Activated CD4-positive, alpha-beta T cell treated with anti-CD3 and anti-CD28 coated beads, Interleukin-2, amount 50 U/mL, for 24 hours (primary cell): ENCODE measurements around the gene FCRL2.

ENCODE experiments used
- DNase-seq, 2 donors: peaks; one replicate each; pipeline ENCODE4 v3.0.0-alpha.2; 2020; ENCODE audit warnings: low read depth in 1 of 2, low spot score in 1 of 2

Gene FCRL2

DNA sequence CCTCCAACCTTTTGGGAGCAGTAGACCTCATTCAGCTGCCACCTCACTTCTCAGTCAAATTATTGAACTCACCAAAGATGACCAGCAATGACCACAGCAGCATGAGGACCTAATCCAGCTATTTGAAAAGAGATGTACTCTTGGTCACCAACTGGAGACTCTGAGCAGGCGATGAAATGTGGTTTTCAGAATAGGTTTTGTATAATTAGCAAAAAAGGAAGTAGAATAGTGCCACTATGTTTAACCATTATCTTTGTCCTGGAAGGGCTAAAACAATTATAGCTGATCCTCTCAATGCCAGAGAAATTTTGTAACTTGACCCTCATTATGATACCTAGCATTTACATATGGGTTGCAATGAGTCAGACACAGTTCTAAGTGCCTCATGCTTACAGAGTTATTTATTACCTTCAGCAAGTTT is at the start of gene FCRL2:
Gene FCRL2 (minus strand): TSS at position 162 of the 421 bp plus-strand sequence. CDS start 59 bp downstream, at position 103.
- DNase-seq: no peak

DNA sequence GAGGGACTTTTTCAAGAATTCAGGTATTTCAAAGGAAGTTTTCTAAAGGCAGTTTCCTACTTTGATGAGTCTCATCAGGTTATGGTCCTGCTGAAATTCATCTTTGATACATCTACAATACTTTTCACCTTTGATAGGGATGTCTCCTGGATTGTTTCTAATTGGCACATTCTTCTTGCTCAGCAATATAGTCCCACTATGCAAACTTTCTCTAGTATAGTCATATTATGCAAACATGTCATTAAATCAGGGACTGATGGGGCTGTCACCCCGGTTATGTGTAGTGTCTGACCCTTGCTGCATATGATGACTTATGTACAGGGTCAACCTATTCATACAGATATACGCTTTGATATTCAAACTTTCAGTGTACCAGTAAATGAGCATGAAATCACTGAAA is 43.4 kb upstream of the FCRL2 start:
- no peak for DNase-seq

DNA sequence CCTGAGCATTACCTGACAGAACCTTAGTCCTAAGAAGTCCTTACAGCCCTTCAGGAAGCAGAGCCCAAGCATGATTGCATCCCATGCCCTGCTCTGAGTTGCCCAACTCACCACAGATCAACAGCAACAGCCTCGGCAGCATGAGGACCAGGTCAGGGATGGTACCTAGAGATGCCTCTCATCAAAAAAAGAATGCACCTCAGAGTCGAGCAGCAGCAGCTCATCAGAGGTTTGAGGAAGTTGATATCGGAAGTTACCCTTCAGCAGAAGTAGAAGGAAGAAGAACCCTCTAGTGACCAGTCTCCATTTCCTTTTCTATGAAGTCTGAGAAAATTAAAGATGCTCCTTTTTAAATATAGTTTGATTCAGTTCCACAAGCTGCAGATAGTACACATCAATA is 43.0 kb upstream of the FCRL2 start, which contains the start of gene FCRL1:
Gene FCRL1 (minus strand): TSS at position 225 of the 400 bp plus-strand sequence. CDS start 83 bp downstream, at position 142.
- no peak for DNase-seq

DNA sequence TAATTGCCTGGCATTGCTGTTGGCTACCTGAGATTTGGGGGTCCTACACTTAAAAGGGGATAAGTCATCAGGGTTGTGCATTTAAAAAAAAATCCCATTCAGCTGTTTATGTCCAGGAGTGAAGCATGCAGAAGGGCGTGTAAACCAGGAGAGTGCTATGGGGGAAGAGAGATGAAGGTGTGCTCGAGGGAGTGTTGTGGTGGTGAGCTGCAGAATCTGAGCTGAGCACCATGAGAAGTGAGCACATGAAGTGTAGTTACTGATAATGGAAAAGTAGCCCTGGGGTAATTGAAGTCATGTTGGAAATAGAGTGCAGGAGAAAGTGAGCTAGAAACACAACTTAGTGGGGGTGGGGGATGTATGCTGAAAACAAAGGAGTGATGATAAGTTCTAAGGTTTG is 42.3 kb upstream of the FCRL2 start:
- DNase-seq: no peak

DNA sequence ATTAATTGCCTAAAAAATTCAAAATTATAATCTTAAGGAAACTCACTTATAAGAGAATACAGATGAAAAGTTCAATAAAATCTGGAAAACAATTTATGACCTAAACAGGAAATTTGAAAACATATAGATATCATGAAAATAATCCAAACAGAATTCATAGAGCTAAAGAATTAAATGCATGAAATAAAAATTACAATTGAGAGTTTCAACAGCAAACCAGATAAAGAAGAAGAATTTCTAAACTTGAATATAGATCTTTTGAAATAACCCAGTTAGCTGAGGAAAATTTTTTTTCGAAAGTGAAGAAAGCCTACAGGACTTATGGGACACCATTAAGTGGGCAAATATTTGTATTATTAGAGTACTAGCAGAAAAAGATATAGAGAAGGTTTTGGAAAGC is 36.3 kb upstream of the FCRL2 start:
- no peak for DNase-seq

DNA sequence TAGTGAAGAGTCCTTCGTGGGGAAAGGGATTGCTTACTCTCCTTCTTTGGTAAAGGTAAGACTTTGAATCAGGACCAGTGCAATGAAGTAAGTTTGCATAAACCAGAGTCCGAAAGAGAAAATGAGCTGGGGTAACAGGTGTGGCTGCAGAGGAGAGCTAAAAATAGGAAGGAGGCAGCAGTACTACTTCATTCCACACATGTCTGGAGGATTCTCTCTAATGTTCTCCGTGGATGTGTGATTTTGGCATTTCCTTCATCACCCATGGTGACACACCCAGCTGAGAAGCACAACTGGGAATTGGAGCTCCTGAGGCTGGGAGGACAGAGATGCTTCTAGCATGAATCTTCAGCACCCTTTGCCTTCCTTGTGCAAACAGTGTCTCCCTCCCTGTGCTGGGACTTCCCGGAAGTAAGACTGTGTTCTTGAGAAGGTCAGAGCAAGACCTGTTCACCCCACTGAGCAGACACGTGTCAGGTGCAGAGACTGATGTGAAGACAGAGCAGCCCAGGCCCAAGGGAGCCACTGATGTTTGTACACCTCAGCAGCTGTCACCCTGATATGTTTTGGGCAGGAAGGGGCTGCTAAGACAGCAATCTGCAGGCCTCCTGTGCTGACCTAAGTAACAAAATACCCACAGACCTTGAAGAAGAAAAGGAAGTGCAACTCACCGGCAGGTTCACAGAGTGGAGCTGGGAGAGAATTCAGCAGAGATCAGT is 29.7 kb upstream of the FCRL2 start:
- no peak for DNase-seq

GRCh38 chr1:157803851-157804250 is 26.9 kb upstream of the FCRL2 start:
- no peak for DNase-seq

DNA sequence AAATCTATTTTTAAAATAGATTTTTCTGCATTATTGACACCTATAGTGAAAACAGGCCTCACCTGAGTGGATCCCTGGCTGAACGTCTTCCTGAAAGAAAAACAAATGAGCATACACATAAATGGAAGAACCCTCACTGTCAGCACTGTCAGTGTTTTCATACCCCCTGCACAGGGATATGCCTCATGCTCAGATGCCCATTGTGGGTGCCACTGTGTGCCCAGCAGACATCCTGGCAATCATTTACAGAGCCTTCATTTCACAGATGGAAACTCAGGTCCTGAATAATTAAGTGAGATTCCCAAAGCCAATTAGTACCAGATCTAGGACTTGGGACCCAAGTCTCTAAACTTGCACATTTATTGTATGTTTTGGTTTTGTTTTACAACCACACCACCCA is 23.1 kb upstream of the FCRL2 start:
- DNase-seq: no peak

- DNase-seq: no peak
These were observed 21.3 kb upstream of the FCRL2 start for GRCh38 chr1:157798211-157798610.

GRCh38 chr1:157785248-157785647 is 8.3 kb upstream of the FCRL2 start:
- no peak for DNase-seq

- DNase-seq: no peak
These were observed 7.9 kb upstream of the FCRL2 start for GRCh38 chr1:157784801-157785200.

DNA sequence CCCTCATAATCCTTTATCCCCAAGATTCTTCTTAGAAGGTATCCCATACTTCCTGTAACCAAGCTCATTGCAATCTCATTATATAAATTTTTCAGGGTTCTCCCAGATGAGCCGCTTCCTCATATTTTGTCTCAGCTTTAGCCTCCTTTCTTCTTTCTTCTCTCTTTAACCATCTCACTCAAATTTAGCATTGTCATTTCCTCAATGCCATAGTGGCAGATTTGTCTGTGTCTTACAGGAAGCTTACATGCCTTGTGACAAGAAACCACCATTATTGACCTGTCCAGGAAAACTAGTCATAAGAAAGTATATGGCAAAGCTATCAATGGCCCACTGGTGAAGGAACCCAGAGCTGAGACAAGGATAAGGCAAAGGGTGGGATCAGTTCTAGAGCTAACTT is 6.0 kb upstream of the FCRL2 start:
- no peak for DNase-seq

DNA sequence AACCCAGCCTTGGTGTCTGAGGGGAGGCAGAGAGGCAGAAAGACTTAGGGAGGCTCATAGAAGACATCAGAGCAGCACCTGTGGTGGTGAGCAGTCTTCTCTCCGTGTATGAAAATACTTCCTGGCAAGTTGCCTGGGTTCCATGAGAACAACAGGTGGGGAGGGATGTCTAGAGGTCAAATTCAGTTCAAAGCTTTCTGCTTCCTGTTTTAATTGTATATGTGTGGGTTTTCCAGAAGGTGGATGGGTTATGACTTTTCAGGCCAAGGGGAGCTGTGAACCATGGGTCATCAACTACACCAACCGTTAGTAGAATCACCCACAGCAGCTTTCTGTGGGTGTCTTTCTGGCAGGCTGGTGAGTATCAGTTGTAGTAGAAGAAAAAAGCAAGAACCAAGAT is 4.1 kb upstream of the FCRL2 start:
- no peak for DNase-seq

DNA sequence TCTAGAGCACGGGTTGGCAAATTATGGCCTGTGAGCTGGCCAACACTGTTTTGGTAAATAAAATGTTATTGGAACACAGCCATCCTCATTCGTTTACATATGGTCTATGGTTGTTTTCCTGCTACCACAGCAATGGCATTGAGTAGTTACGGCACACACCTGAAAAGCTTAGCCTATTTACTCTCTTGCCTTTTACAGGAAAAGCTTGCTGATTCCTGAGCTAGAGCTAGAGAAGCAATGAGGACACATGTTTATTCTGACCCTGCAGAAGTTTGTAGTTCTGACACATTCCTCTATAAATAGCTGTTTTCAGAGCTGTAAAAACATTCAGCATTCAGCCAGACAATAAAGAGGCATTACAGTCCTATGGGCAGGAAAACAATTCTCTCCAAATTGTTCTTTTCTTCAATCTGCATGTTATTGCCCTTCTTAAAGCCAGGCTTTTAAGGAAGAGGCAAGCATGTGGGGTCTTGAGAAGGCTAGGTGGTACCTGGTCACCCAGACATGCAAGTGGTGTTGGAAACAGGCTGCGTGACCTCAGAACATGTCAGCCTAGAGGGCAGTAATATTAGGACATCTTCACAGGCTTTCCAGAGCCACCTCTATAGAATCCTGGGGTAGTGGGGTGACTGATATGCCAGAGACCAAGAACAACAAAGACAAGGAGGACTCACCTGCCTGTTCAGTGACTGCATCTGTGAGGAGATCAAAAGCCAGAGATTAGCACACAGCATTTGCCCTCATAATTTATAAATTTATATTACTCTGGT is 1.6 kb downstream of the FCRL2 start:
- no peak for DNase-seq

DNA sequence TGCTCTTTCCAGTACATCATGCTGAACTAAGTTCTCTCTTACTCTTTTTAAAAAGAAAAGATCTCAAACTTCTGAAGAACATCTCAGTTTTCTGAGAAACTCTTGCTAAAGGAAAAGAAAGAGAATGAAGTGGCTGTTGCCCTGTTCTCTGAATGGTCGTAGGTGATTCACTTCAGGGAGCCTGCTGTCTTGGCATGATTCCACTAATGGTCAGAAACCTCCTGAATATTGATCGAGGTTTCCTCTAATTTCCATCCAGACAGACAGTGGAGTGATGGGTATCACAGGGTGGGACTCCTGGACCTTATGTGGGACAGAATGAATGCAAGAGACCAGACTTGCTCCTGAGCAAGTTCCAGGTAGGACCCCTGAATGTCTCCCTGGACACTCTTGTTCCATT is 2.5 kb downstream of the FCRL2 start:
- no peak for DNase-seq

GRCh38 chr1:157773493-157774350 is 3.2 kb downstream of the FCRL2 start:
- no peak for DNase-seq

DNA sequence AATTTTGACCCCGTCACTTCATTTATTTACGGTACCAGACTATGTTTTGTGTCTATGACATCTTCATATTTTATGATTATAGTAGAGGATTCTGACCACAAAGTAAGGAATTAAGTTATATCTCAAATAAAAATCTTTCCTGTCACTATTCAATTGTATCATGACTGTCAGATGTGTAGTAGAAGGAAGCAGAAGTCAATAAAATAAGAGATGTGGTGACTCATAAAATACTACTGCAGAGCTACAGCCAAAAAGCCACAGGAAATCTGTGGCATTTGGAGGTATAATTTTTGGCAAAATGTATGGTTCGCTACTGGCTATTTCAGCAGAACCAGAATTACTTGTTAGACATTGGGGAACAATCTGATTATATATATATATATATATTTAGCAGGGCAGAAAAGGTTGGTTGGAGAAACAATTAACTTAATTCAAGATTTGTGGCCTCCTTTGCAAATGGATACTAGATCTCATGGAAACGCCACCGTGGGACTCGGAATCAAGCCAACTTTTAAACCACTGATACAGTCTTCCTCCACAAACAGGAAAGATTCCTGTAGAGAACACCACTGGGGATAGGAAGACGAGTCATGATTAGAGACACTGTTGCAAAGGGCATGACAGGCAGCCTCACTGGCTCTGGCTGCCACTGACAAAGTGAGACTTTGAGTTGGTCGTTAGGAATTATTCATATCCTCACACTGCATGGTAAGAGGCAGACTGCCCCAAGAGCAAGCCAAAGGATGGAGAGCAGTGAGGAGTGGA is 5.1 kb downstream of the FCRL2 start:
- DNase-seq: no peak

DNA sequence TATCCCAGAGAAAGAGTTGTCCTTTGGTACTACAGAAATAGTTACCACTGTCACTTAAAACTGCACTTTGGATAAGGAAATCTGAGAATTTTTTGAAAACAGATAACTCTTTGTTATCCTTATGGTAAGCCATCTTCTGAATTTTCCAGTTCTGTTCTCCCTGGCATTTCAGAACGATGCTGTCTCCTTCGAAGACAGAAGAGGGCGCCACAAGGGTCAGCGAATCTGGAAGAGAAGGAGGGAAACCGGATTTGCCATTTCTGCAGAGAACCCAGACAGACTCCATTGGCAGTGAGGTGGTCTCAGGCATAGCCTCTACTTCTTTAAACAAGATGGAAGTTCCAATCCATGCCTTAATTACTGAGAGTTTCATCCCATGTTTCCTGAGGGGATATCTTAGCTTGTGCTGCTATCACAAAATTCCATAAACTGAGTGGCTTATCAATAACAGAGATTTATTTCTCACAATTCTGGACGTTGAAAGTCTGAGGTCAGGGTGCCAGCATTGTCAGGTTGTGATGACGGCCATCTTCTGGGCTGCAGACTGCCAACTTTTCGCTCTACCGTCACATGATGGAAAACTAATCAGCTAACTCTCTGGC is 6.4 kb downstream of the FCRL2 start:
- DNase-seq: no peak

DNA sequence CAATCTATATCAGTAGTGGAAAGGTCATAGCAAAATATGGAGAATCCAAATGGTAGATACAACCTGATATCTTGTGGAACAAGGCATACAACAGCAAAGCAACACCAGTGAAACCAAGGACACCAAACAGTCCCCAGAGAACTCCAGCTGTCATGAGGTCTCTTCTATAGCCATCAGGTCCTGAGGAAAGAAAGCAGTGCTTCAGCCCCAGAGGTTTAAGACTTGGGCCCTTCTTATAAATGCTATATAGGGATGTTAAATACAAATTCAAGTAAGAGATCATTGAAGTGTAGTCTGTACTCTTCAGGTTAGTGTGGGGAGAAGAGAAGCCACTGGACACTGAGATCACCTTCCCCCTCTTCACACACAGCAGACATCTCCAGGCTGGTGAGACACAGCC is 10.1 kb downstream of the FCRL2 start:
- DNase-seq: no peak

GRCh38 chr1:157758018-157758417 is 18.9 kb downstream of the FCRL2 start:
- no peak for DNase-seq
